GM12891 (cell line): ENCODE measurements around the gene DIS3.

ENCODE experiments used
- POLR2A ChIP-seq: IDR thresholded peaks from 2 replicates; pipeline ENCODE4 v1.6.1; 2011; ENCODE audit warnings: low read depth, low read length, control low read depth
- POLR2AphosphoS5 ChIP-seq: IDR thresholded peaks from 2 replicates; pipeline ENCODE4 v1.6.1; 2011; ENCODE audit warnings: low read depth, low read length, control low read depth
- POU2F2 ChIP-seq: IDR thresholded peaks from 2 replicates; pipeline ENCODE4 v1.6.1; 2011; ENCODE audit warnings: low read depth, mild to moderate bottlenecking, control low read depth, low read length, moderate library complexity
- SPI1 ChIP-seq: IDR thresholded peaks from 2 replicates; pipeline ENCODE4 v1.6.1; 2011; ENCODE audit warnings: low read depth, low read length, control low read depth
- TAF1 ChIP-seq: IDR thresholded peaks from 2 replicates; pipeline ENCODE4 v1.6.1; 2011; ENCODE audit warnings: low read depth, low read length, control low read depth

DNA sequence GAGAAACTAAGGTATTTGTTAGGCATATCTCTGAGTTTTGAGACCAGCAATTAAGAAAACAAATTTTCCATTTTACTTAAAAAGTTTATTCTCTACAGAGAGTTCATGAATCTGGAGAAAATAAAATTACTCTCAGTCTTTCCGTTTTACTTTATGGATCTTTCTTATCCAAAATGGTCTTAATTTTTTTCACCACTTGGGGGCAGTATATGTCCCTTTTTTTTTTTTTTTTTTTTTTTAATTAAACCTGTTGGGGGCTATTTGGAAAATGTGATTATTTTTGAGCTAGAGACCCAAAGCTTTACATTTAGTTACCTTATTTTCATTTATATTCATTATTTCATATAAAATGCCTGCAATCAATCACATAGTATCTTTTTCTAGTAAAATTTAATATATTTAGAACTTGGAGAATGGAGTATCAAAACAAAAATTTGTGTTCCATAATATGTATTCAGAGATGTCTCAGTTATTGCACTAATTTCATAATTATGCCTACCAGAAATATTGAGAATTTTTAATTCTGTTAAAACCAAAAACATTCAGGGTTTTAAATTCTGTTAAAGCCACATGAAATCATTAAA is 27.3 kb upstream of the DIS3 start:
- TF ChIP-seq POLR2AphosphoS5 (no peak), POLR2A (no peak), POU2F2 (no peak), SPI1 (no peak), TAF1 (no peak)
